ENCODE data around the gene GTF2IRD1. TPM values are rescaled to one million over a fixed set of nuclear protein-coding genes. Genes with fewer than 3 reads are reported as not detected.

The GTF2IRD1 gene
- total RNA-seq, 1 experiment from 2014 or later = 34.3 TPM

DNA sequence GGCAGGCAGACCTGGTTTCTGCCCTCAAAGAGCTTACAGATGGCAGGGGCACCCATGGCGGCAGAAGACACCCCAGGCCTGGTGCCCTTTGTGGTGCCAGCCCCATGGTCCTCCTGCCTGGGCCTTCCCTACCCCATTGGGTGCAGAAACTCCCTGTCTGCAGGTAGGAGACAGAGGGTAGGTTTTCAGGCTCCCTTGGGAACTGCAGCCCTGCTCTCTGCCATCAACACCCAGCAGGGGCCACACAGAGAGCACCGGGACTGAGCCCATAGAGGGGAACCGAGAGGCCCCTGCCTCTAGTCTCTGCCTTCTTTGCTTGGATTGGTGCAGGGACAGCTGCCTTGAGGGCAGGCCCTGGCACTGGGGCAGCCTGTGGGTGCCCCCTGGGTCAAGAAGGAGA, 52.6 kb downstream of the GTF2IRD1 start:
- no CpG with 5 or more reads among the region's 3 CpGs for WGBS (ENCODE audit: extremely low coverage, insufficient read length, low lambda C conversion rate)
- Histone ChIP-seq H3K4me1 (ENCODE audit: insufficient read depth, low read length) (no peaks in the 10 kb centered on the region), H2BK5ac (ENCODE audit: insufficient read length, low read length) (no peak overlapping the region), H4K91ac (ENCODE audit: insufficient read length, low read depth, low read length) (no peak overlapping the region), H3K23me2 (ENCODE audit: insufficient read length, low read depth, low read length, poor library complexity, severe bottlenecking) (no peaks in the 10 kb centered on the region), H3K27me3 (ENCODE audit: insufficient read depth, low read length) (no peaks in the 10 kb centered on the region), H3K79me1 (ENCODE audit: insufficient read depth, low read depth, low read length, poor library complexity, severe bottlenecking) (no peaks in the 10 kb centered on the region), H3K4ac (ENCODE audit: low read depth, low read length) (no peak overlapping the region), H3K9ac (ENCODE audit: extremely low read depth, insufficient read length, low read length) (no peak overlapping the region), H3K56ac (ENCODE audit: insufficient read length, low read depth, low read length) (no peak overlapping the region), H3K27ac (ENCODE audit: insufficient read length, low read depth, low read length) (no peak overlapping the region), H3K18ac (ENCODE audit: insufficient read length, low read depth, low read length) (no peak overlapping the region), H3K9me3 (ENCODE audit: control insufficient read depth, low read depth, low read length) (no peaks in the 10 kb centered on the region), H4K20me1 (ENCODE audit: control insufficient read depth, insufficient read depth, insufficient read length) (no peaks in the 10 kb centered on the region), H2AFZ (ENCODE audit: low read length) (no peak overlapping the region), H3K23ac (ENCODE audit: insufficient read length, low read depth, low read length) (no peak overlapping the region), H3K79me2 (ENCODE audit: insufficient read depth, low read length) (no peaks in the 10 kb centered on the region), H3T11ph (ENCODE audit: low read length) (no peak overlapping the region), H2BK20ac (ENCODE audit: low read depth, low read length, poor library complexity, severe bottlenecking) (no peak overlapping the region), H3K14ac (ENCODE audit: insufficient read depth, low read length) (no peak overlapping the region), H4K8ac (replicated peaks; ENCODE audit: insufficient read length, low read depth, low read length) (no peak overlapping the region), H2BK120ac (ENCODE audit: low read depth, low read length, poor library complexity, severe bottlenecking) (no peak overlapping the region), H2BK12ac (ENCODE audit: insufficient read length, low read depth, low read length) (no peak overlapping the region), H4K5ac (ENCODE audit: insufficient read length, low read depth, low read length) (no peak overlapping the region), H3K4me2 (ENCODE audit: insufficient read depth, insufficient read length, low read length) (no peak overlapping the region), H2BK15ac (ENCODE audit: low read depth, low read length) (no peak overlapping the region), H2AK5ac (ENCODE audit: insufficient read length, low read length) (no peak overlapping the region)
- H3K27ac Mint-ChIP-seq = no peak overlapping the region
- peaks cover 0 to 2% of the 10 kb centered on the region in 2 experiments; a peak in 1 of 5 replicates for H3K9me3 Mint-ChIP-seq
- H3K4me3 Mint-ChIP-seq = no peak overlapping the region
- peaks cover 0 to 5% of the 10 kb centered on the region in 2 experiments; a peak in 2 of 4 replicates for H3K4me1 Mint-ChIP-seq
- TF ChIP-seq, protein P1, sequence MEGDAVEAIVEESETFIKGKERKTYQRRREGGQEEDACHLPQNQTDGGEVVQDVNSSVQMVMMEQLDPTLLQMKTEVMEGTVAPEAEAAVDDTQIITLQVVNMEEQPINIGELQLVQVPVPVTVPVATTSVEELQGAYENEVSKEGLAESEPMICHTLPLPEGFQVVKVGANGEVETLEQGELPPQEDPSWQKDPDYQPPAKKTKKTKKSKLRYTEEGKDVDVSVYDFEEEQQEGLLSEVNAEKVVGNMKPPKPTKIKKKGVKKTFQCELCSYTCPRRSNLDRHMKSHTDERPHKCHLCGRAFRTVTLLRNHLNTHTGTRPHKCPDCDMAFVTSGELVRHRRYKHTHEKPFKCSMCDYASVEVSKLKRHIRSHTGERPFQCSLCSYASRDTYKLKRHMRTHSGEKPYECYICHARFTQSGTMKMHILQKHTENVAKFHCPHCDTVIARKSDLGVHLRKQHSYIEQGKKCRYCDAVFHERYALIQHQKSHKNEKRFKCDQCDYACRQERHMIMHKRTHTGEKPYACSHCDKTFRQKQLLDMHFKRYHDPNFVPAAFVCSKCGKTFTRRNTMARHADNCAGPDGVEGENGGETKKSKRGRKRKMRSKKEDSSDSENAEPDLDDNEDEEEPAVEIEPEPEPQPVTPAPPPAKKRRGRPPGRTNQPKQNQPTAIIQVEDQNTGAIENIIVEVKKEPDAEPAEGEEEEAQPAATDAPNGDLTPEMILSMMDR (conservative IDR thresholded peaks at IDR 0.05) = no peak
- DNase-seq = no peak
- no peaks in the 10 kb centered on the region; the same call in none of the 2 replicates for H3K27me3 Mint-ChIP-seq (ENCODE audit: low read depth)
- peaks cover 3 to 30% (median 22%) of the 10 kb centered on the region in 3 experiments; a peak in 6 of 7 replicates for H3K36me3 Mint-ChIP-seq (ENCODE audit: insufficient read depth in 1 of 3, low read depth in 3 of 3)

Data from H9 (cell line).